Adipocyte (in vitro differentiated cells): ENCODE results near the gene KCNJ10.

Experiments
- DNase-seq: peaks from one replicate; pipeline ENCODE4 v3.0.0-alpha.2; 2015; ENCODE audit warnings: low read depth
- H3K27me3 ChIP-seq: replicated peaks from 2 replicates; pipeline ENCODE4 v1.7.0; 2013; ENCODE audit warnings: mild to moderate bottlenecking, low read length, moderate library complexity; ENCODE audit not compliant: control insufficient read depth, insufficient read depth
- H3K36me3 ChIP-seq: 2 replicates; pipeline ENCODE4 v1.7.0; 2013; ENCODE audit warnings: low read length, mild to moderate bottlenecking, moderate library complexity; ENCODE audit not compliant: control insufficient read depth, insufficient read depth, severe bottlenecking
- H3K4me1 ChIP-seq: 2 replicates; pipeline ENCODE4 v1.7.0; 2013; ENCODE audit warnings: mild to moderate bottlenecking, low read length, moderate library complexity; ENCODE audit not compliant: control insufficient read depth, insufficient read depth
- H3K4me3 ChIP-seq: 2 replicates; pipeline ENCODE4 v1.7.0; 2013; ENCODE audit warnings: mild to moderate bottlenecking, low read length, moderate library complexity
- H3K9ac ChIP-seq: 2 replicates; pipeline ENCODE4 v1.7.0; 2013; ENCODE audit warnings: mild to moderate bottlenecking, low read length, moderate library complexity
- H3K9me3 ChIP-seq: 2 replicates; pipeline ENCODE4 v1.7.0; 2013; ENCODE audit warnings: mild to moderate bottlenecking, low read length, moderate library complexity; ENCODE audit not compliant: control insufficient read depth

The KCNJ10 gene

DNA sequence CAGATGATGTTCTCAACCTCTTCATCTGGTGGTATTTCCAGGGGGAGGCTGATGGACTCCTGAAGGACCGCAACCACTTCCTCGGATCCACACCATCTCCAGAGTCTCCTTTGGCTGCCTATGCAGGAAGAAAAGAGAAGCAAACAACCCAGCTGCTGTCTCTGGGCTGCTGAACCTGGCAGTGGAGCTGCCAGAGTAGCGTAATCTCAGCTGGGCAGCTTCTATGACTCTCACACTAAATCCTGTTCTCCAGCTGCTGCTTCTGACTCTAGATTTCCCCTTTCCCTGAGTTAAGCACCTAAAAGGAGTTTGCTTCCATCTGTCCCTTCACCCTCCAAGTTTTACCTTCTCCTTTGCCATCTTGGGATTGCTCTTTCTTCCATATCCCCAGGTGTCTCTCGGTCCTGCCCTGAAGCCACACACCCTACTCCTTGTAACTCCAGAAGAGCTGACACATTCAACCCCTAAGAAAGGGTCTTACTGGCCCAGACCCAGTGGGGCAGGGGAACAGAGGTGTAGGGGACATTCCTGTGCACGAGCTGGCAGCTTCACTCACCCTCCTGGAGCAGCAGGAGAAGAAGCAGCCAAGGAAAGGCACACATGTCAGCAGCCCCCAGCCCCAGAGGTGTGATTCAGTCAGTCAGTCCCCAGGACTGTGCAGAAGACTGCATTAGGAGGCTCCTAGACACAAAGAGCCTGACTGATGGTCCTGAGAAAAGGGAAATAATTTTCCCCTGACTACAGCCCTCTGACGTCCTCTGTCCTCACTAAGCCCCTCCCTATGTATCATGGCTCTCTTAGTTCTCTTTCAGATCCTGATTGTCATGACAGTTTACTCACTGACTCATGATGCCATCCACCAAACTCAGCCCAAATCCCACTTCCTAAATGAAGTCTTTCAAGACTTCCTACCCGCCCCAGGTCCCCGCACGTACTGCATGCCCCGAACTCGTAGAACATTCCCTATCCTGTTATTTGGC, 116.1 kb downstream of the KCNJ10 start, which contains the start of gene SLAMF9:
TSS of gene SLAMF9 (minus strand) at position 702 of the 980 bp plus-strand sequence. CDS start at position 602, 100 bp downstream.
- Histone ChIP-seq H3K9me3 (no peaks in the 10 kb centered on the region), H3K27me3 (no peaks in the 10 kb centered on the region), H3K36me3 (no peaks in the 10 kb centered on the region), H3K4me3 (no peak within 1 kb of the TSS), H3K9ac (no peak within 1 kb of the TSS), H3K4me1 (peaks cover 10% of the 10 kb centered on the region)
- DNase-seq = peak; percentile 25

DNA sequence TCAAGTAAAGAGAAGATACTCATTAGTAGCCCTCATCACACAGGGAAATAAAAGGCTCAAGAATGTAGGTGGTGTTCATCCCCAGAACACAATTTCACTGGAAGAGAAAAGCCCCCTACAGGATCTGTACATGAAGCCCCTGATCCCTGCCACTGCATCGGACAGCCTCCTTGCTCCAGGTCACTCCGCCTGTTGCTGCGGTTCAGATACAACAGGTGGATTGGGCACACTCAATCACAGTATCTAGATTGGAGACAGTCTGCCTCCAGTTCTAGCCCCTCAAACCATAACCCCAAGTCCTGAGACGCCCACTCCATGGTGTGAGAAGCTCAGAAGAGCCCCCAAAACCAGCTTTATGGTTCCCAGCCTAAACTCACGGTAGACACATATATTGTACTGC, 117.0 kb downstream of the KCNJ10 start:
- peaks cover 10% of the 10 kb centered on the region for H3K4me1 ChIP-seq
- H3K27me3 ChIP-seq = no peaks in the 10 kb centered on the region
- H3K4me3 ChIP-seq = no peak overlapping the region
- no peak overlapping the region for H3K9ac ChIP-seq
- H3K36me3 ChIP-seq = no peaks in the 10 kb centered on the region
- DNase-seq = no peak
- no peaks in the 10 kb centered on the region for H3K9me3 ChIP-seq

DNA sequence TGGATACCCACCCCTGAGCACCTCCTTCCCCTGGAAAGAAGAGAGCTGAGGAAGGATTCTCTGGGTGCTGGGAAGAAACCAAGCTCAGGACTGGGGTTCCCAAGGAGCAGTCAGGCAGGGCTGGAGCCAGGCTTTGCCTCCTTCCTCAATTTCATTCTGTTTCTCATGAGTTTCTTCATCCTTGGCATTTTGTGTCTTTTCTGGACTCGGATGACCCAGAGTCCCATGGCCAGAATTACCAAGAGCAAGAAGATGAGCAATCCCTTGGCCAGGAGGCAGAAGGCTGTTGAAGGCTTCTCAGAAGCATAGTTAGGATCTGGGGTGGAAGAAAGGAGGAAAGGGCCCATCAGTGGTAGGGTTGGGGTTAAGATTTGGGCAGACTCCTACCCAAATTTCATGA, 118.4 kb downstream of the KCNJ10 start:
- H3K27me3 ChIP-seq = no peaks in the 10 kb centered on the region

DNA sequence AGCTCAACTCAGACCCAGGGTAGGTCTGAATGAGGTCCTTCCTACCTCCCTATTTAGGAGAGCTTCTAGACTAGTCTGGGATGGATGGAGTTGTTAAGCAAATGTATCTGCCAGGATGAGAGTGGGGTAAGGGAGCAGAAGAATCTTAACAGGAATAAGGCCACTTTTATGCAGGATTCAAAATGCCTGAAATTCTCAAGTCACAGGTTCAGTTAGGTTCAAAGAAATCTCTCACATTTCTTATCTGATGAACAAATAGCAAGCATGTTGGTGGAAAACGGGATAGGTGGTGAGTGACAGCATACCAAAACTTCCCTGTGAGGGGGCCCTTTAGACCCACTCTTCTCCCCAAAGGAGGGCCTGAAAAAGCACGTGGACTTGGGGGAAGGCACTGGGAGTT, 118.9 kb downstream of the KCNJ10 start:
- no peak for DNase-seq
- no peaks in the 10 kb centered on the region for H3K36me3 ChIP-seq
- no peak overlapping the region for H3K4me3 ChIP-seq

More for the DNA sequence above, 118.4 kb downstream of the KCNJ10 start:
- Histone ChIP-seq H3K9ac (no peak overlapping the region), H3K4me1 (peaks cover 10% of the 10 kb centered on the region), H3K4me3 (no peak overlapping the region), H3K9me3 (no peaks in the 10 kb centered on the region), H3K36me3 (no peaks in the 10 kb centered on the region)
- no peak for DNase-seq

DNA sequence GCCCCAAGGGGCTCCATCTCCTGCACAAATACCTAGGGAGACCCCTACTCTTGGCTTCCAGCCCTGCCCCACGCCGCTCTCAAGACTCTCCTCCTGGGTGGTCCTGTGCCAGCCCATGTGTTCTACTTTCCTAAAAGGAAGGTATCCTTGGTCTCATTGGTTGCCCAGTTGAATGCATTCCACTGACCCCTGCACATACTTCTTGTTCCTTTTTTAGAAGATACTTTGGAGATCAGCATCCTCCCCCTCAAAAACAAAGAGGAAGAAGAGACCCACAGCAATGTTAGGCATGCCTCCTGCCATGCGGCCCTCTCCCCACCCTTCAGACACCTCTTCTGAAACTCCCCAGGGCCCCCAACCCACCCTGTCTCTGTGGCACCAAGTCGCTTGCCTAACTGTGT, 120.0 kb downstream of the KCNJ10 start:
- H3K27me3 ChIP-seq = peaks cover 6% of the 10 kb centered on the region
- H3K9me3 ChIP-seq = no peaks in the 10 kb centered on the region
- peaks cover 19% of the 10 kb centered on the region for H3K4me1 ChIP-seq
- H3K36me3 ChIP-seq = no peaks in the 10 kb centered on the region
- H3K4me3 ChIP-seq = no peak overlapping the region
- no peak for DNase-seq
- no peak overlapping the region for H3K9ac ChIP-seq

More for the DNA sequence above, 118.9 kb downstream of the KCNJ10 start:
- H3K4me1 ChIP-seq = peaks cover 11% of the 10 kb centered on the region
- no peak overlapping the region for H3K9ac ChIP-seq
- no peaks in the 10 kb centered on the region for H3K9me3 ChIP-seq
- no peaks in the 10 kb centered on the region for H3K27me3 ChIP-seq

DNA sequence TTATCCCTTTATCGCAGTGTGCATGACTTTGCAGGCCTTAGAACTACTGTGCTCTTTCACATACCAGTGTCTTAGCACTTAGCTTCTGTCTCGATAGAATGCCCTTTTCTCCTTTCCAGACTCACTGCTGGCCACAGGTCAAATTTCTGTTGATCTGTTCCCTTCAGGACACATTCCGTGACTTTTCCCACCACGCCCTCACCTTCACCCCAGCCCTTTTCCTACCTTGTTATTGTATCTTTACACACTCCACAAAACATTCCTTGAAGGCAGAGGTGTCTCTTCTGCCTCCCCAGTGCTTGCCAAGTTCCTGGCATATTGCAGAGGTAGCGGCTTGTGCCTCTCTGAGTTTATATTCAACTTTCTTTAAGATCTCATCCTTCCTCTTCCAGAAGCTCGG, 120.8 kb downstream of the KCNJ10 start:
- H3K4me3 ChIP-seq = no peak overlapping the region
- H3K4me1 ChIP-seq = peaks cover 19% of the 10 kb centered on the region
- H3K36me3 ChIP-seq = no peaks in the 10 kb centered on the region
- no peaks in the 10 kb centered on the region for H3K9me3 ChIP-seq
- H3K9ac ChIP-seq = no peak overlapping the region
- peaks cover 15% of the 10 kb centered on the region for H3K27me3 ChIP-seq
- no peak for DNase-seq
